Stomach (tissue), 4 donors: ENCODE results near the gene ZNF248.

Experiments
- CTCF ChIP-seq, 7 experiments: fragments of 450-650 bp in 4 of 7; fragments of 200-600 bp in 3 of 7; sonication (generic) in 3 of 7; IDR thresholded peaks; one replicate each; pipeline ENCODE4 v1.5.1; 2016 to 2019; ENCODE audit warnings: antibody characterized with exemption in 7 of 7, control low read depth in 2 of 7, mild to moderate bottlenecking in 1 of 7
- POLR2A ChIP-seq, 4 donors: fragments of 450-650 bp; IDR thresholded peaks; one replicate each; pipeline ENCODE4 v1.6.1; 2016; ENCODE audit warnings: antibody characterized with exemption in 4 of 4, control low read depth in 2 of 4, mild to moderate bottlenecking in 1 of 4, moderate library complexity in 1 of 4

- no peak for TF ChIP-seq POLR2A (IDR thresholded peaks at IDR 0.05)
- TF ChIP-seq CTCF (IDR thresholded peaks at IDR 0.05), result no peak
Measured at GRCh38 chr10:37812290-37812689, 45.1 kb downstream of the ZNF248 start.
